Erythroblast (primary cell): ENCODE measurements around the gene NID1.
"Not testable (repeated sequence)": the region's sequence is repeated elsewhere in the genome, so short reads cannot be mapped to it uniquely, and the experiment has no call there.

Source experiments
- GATA1 ChIP-seq: IDR thresholded peaks from 2 replicates; pipeline ENCODE4 v1.6.1; 2011; ENCODE audit warnings: low read depth, mild to moderate bottlenecking, control low read depth, low read length, moderate library complexity
- POLR2A ChIP-seq: IDR thresholded peaks from 2 replicates; pipeline ENCODE4 v1.6.1; 2011; ENCODE audit warnings: mild to moderate bottlenecking, low read length

DNA sequence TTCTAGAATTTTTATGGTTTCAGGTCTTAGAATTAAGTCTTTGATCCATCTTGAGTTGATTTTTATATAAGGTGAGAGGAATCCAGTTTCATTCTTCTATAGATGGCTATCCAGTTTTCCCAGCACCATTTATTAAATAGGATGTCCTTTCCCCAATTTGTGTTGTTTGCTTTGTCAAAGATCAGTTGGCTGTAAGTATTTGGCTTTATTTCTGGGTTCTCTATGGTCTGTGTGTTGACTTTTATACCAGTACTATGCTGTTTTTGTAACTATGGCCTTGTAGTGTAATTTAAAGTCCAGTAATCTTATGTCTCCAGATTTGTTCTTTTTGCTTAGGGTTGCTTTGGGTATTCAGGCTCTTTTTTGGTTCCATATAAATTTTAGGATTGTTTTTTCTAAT is 137.3 kb downstream of the NID1 start:
- not testable (repeated sequence) for TF ChIP-seq POLR2A, GATA1
